ENCODE data around the gene CORO2B. TPM values are rescaled to one million over a fixed set of nuclear protein-coding genes. Genes with fewer than 3 reads are reported as not detected.

CORO2B gene
- total RNA-seq, 1 donor from 2014 or later, result 3.6 TPM

DNA sequence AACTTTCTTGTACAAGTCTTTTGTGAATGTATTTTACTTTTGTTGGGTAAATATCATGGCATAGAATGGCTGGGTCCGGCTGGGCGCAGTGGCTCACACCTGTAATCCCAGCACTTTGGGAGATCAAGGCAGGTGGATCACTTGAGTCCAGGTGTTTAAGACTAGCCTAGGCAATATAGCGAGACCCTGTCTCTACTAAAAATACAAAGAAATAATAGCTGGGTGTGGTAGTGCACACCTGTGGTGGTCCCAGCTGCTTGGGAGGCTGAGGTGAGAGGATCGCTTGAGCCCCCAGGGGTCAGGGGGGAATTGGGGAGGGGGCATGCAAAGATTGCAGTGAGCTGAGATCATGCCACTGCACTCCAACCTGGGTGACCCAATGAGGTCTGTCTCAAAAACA is 189.0 kb downstream of the CORO2B start:
- H3K36me3 ChIP-seq, result no peaks in the 10 kb centered on the region
- H3K9me3 ChIP-seq, result no peaks in the 10 kb centered on the region
- no peaks in the 10 kb centered on the region for H3K4me1 ChIP-seq
- TF ChIP-seq, protein P1, sequence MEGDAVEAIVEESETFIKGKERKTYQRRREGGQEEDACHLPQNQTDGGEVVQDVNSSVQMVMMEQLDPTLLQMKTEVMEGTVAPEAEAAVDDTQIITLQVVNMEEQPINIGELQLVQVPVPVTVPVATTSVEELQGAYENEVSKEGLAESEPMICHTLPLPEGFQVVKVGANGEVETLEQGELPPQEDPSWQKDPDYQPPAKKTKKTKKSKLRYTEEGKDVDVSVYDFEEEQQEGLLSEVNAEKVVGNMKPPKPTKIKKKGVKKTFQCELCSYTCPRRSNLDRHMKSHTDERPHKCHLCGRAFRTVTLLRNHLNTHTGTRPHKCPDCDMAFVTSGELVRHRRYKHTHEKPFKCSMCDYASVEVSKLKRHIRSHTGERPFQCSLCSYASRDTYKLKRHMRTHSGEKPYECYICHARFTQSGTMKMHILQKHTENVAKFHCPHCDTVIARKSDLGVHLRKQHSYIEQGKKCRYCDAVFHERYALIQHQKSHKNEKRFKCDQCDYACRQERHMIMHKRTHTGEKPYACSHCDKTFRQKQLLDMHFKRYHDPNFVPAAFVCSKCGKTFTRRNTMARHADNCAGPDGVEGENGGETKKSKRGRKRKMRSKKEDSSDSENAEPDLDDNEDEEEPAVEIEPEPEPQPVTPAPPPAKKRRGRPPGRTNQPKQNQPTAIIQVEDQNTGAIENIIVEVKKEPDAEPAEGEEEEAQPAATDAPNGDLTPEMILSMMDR (IDR thresholded peaks at IDR 0.05), result no peak
- no peak overlapping the region for H3K27ac ChIP-seq
- intact Hi-C loops (cut with DNase I), result no loop called here
- ATAC-seq, result no peak
- no peak overlapping the region for H3K4me3 ChIP-seq
- H3K27me3 ChIP-seq, result no peaks in the 10 kb centered on the region
- no peak for DNase-seq

DNA sequence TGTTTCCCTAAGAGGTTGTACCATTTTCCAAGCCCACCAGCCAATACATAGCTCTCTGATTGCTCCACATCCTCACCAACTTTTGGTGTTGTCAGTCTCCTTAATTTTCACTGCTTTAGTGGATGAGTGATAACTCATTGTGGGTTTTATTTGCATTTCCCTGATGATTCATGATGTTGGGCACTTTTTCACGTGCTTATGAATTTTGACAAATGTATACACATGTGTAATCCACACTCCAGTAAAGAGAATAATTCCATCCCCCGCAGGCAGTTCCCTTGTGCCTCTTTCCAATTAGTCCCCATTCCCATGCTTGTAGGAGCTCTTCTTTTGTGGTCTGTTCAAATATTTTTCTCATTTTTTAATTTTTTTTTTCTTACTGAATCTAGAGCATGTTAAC is 189.5 kb downstream of the CORO2B start:
- H3K4me1 ChIP-seq, result no peaks in the 10 kb centered on the region
- no peak for DNase-seq
- intact Hi-C loops (cut with DNase I), result no loop called here

DNA sequence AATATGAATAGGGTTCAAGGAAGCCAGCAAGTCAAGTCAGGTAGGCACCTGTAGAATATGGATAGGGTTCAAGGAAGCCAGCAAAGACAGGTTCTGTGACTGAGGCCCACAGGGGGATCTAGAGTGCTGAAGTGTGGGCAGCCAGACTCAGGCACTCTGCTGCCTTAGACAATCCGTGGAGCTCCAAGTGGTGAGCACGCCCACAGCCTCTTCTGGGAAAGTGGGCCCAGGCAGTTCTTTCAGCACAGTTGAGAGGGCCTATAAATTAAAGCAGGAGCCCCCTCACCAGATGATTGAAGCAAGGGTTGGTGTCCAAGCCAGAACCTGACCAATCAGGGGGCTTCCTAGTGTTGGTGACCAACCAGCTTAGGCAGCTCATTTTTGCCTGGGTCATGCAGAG is 190.9 kb downstream of the CORO2B start:
- ATAC-seq, result no peak

More for the DNA sequence above, 189.5 kb downstream of the CORO2B start:
- Histone ChIP-seq H3K27me3 (no peaks in the 10 kb centered on the region), H3K36me3 (no peaks in the 10 kb centered on the region), H3K27ac (no peak overlapping the region), H3K9me3 (no peaks in the 10 kb centered on the region), H3K4me3 (no peak overlapping the region)
- TF ChIP-seq, protein P1 (IDR thresholded peaks at IDR 0.05), result no peak
- ATAC-seq, result no peak

DNA sequence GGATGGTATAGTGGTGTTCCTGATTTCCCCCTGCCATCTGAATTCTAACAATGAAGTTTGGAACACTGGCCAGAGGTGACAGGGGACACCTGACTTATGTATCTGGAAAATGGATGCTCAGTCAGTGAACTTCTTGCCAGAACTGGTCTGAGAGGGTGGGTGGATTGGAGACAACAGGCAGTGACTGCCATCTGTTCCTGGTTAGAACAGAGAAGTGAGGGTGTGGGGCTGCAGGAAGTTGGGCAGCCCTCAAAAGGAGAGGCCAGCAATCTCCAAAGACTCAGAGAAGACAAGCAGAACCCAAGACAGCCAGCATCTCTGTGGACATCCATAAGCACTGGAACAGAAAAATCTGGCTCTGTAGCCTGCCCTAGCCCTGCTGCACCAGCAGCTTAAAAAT is 191.4 kb downstream of the CORO2B start:
- intact Hi-C loops (cut with DNase I), result no loop called here
- Histone ChIP-seq H3K36me3 (no peaks in the 10 kb centered on the region), H3K4me1 (no peaks in the 10 kb centered on the region), H3K27ac (no peak overlapping the region), H3K9me3 (no peaks in the 10 kb centered on the region), H3K27me3 (no peaks in the 10 kb centered on the region), H3K4me3 (no peak overlapping the region)
- TF ChIP-seq, protein P1 (IDR thresholded peaks at IDR 0.05), result no peak
- DNase-seq (no peak), ATAC-seq (no peak)

More for the DNA sequence above, 190.9 kb downstream of the CORO2B start:
- TF ChIP-seq, protein P1 (IDR thresholded peaks at IDR 0.05), result no peak
- H3K9me3 ChIP-seq, result no peaks in the 10 kb centered on the region
- H3K27ac ChIP-seq, result no peak overlapping the region
- no peaks in the 10 kb centered on the region for H3K27me3 ChIP-seq
- intact Hi-C loops (cut with DNase I), result no loop called here
- H3K4me1 ChIP-seq, result no peaks in the 10 kb centered on the region
- DNase-seq, result no peak
- no peaks in the 10 kb centered on the region for H3K36me3 ChIP-seq
- H3K4me3 ChIP-seq, result no peak overlapping the region

DNA sequence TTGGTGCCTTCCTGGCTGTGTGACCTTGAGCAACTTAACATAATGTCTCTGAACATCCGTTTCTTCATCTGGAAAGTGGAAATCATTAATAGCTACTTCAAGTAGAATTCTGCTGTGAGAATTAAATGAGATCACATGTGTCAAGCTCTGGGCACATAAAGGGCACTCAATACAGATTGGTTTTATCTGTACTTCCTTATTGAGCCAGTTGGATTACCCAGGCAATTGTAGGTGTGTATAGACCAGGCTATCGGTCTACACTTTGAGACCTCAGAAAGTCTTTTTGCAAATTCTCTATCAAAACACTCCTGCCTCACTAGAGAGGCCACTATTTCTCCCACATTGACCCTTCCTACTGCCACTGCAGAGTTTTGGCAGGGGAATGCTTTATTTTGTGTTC is 194.2 kb downstream of the CORO2B start:
- Histone ChIP-seq H3K36me3 (peaks cover 6% of the 10 kb centered on the region), H3K4me3 (no peak overlapping the region), H3K4me1 (peaks cover 13% of the 10 kb centered on the region), H3K27ac (no peak overlapping the region), H3K27me3 (no peaks in the 10 kb centered on the region), H3K9me3 (no peaks in the 10 kb centered on the region)
- ATAC-seq (no peak), DNase-seq (no peak)
- intact Hi-C loops (cut with DNase I), result no loop called here
- TF ChIP-seq, protein P1 (IDR thresholded peaks at IDR 0.05), result no peak

DNA sequence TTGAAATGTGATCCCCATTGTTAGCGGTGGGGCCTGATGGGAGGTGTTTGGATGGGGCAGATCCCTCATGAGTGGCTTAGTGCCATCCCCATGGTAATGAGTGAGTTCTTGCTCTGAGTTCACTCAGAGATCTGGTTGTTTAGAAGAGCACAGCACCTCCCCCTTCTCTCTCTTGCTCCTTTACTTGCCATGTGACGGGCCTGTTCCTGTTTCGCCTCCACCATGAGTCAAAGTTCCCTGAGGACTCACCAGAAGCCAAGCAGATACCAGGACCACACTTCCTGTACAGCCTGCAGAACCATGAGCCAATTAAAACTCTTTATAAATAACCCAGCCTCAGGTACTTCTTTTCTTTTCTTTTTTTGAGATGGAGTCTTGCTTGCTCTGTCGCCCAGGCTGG is 195.3 kb downstream of the CORO2B start:
- Histone ChIP-seq H3K27me3 (no peaks in the 10 kb centered on the region), H3K9me3 (no peaks in the 10 kb centered on the region), H3K4me3 (no peak overlapping the region), H3K36me3 (peaks cover 10% of the 10 kb centered on the region), H3K4me1 (peaks cover 13% of the 10 kb centered on the region), H3K27ac (no peak overlapping the region)
- intact Hi-C loops (cut with DNase I), result no loop called here
- TF ChIP-seq, protein P1 (IDR thresholded peaks at IDR 0.05), result no peak
- DNase-seq (no peak), ATAC-seq (no peak)
